ENCODE results near the gene LOXL4.

The LOXL4 gene

GRCh38 chr10:98261436-98262277 lies 6.3 kb downstream of the LOXL4 start:
- Histone ChIP-seq H3K36me3 (ENCODE audit: insufficient read depth, low read length) (no peaks in the 10 kb centered on the region), H3K4me1 (ENCODE audit: insufficient read depth, low read length) (peaks cover 9% of the 10 kb centered on the region), H3K4me3 (ENCODE audit: low read depth in 1 of 2, low read length in 2 of 2) (no peak overlapping the region), H3K9me3 (ENCODE audit: low read length) (no peaks in the 10 kb centered on the region), H3K9ac (ENCODE audit: low read length) (no peak overlapping the region), H3K27me3 (ENCODE audit: control insufficient read depth in 1 of 2, insufficient read depth in 2 of 2, low read length in 2 of 2) (no peaks in the 10 kb centered on the region), H3K27ac (ENCODE audit: low read depth, low read length) (no peak overlapping the region)

GRCh38 chr10:98260752-98261151 lies 7.2 kb downstream of the LOXL4 start:
- Histone ChIP-seq H3K9me3 (ENCODE audit: low read length) (no peaks in the 10 kb centered on the region), H3K27me3 (ENCODE audit: control insufficient read depth in 1 of 2, insufficient read depth in 2 of 2, low read length in 2 of 2) (no peaks in the 10 kb centered on the region), H3K4me3 (ENCODE audit: low read depth in 1 of 2, low read length in 2 of 2) (no peak overlapping the region), H3K4me1 (ENCODE audit: insufficient read depth, low read length) (peaks cover under 1% of the 10 kb centered on the region), H3K9ac (ENCODE audit: low read length) (no peak overlapping the region), H3K27ac (ENCODE audit: low read depth, low read length) (no peak overlapping the region), H3K36me3 (ENCODE audit: insufficient read depth, low read length) (no peaks in the 10 kb centered on the region)

- H3K4me3 ChIP-seq (ENCODE audit: low read depth in 1 of 2, low read length in 2 of 2): no peak overlapping the region
- H3K36me3 ChIP-seq (ENCODE audit: insufficient read depth, low read length): no peaks in the 10 kb centered on the region
- H3K9me3 ChIP-seq (ENCODE audit: low read length): no peaks in the 10 kb centered on the region
- no peak overlapping the region for H3K27ac ChIP-seq (ENCODE audit: low read depth, low read length)
- H3K9ac ChIP-seq (ENCODE audit: low read length): no peak overlapping the region
- no peaks in the 10 kb centered on the region for H3K27me3 ChIP-seq (ENCODE audit: control insufficient read depth in 1 of 2, insufficient read depth in 2 of 2, low read length in 2 of 2)
- no peaks in the 10 kb centered on the region for H3K4me1 ChIP-seq (ENCODE audit: insufficient read depth, low read length)
These were observed 7.6 kb downstream of the LOXL4 start for GRCh38 chr10:98260350-98260749.

GRCh38 chr10:98259606-98260315 lies 8.2 kb downstream of the LOXL4 start:
- H3K36me3 ChIP-seq (ENCODE audit: insufficient read depth, low read length): no peaks in the 10 kb centered on the region

GRCh38 chr10:98258683-98259454 lies 9.1 kb downstream of the LOXL4 start:
- Histone ChIP-seq H3K9ac (ENCODE audit: low read length) (no peak overlapping the region), H3K9me3 (ENCODE audit: low read length) (no peaks in the 10 kb centered on the region), H3K27ac (ENCODE audit: low read depth, low read length) (no peak overlapping the region), H3K4me1 (ENCODE audit: insufficient read depth, low read length) (no peaks in the 10 kb centered on the region), H3K4me3 (ENCODE audit: low read depth in 1 of 2, low read length in 2 of 2) (no peak overlapping the region), H3K27me3 (ENCODE audit: control insufficient read depth in 1 of 2, insufficient read depth in 2 of 2, low read length in 2 of 2) (no peaks in the 10 kb centered on the region), H3K36me3 (ENCODE audit: insufficient read depth, low read length) (no peaks in the 10 kb centered on the region)

More at GRCh38 chr10:98259606-98260315, 8.2 kb downstream of the LOXL4 start:
- Histone ChIP-seq H3K9ac (ENCODE audit: low read length) (no peak overlapping the region), H3K9me3 (ENCODE audit: low read length) (no peaks in the 10 kb centered on the region), H3K4me3 (ENCODE audit: low read depth in 1 of 2, low read length in 2 of 2) (no peak overlapping the region), H3K27me3 (ENCODE audit: control insufficient read depth in 1 of 2, insufficient read depth in 2 of 2, low read length in 2 of 2) (no peaks in the 10 kb centered on the region), H3K4me1 (ENCODE audit: insufficient read depth, low read length) (no peaks in the 10 kb centered on the region), H3K27ac (ENCODE audit: low read depth, low read length) (no peak overlapping the region)

- Histone ChIP-seq H3K27ac (ENCODE audit: low read depth, low read length) (no peak overlapping the region), H3K36me3 (ENCODE audit: insufficient read depth, low read length) (peaks cover 5% of the 10 kb centered on the region), H3K4me3 (ENCODE audit: low read depth in 1 of 2, low read length in 2 of 2) (no peak overlapping the region), H3K4me1 (ENCODE audit: insufficient read depth, low read length) (no peaks in the 10 kb centered on the region), H3K27me3 (ENCODE audit: control insufficient read depth in 1 of 2, insufficient read depth in 2 of 2, low read length in 2 of 2) (no peaks in the 10 kb centered on the region), H3K9ac (ENCODE audit: low read length) (no peak overlapping the region), H3K9me3 (ENCODE audit: low read length) (no peaks in the 10 kb centered on the region)
These were observed 10.0 kb downstream of the LOXL4 start for GRCh38 chr10:98257961-98258360.

- Histone ChIP-seq H3K4me3 (ENCODE audit: low read depth in 1 of 2, low read length in 2 of 2) (no peak overlapping the region), H3K9me3 (ENCODE audit: low read length) (no peaks in the 10 kb centered on the region), H3K4me1 (ENCODE audit: insufficient read depth, low read length) (no peaks in the 10 kb centered on the region), H3K27ac (ENCODE audit: low read depth, low read length) (no peak overlapping the region), H3K36me3 (ENCODE audit: insufficient read depth, low read length) (peaks cover 12% of the 10 kb centered on the region), H3K9ac (ENCODE audit: low read length) (no peak overlapping the region), H3K27me3 (ENCODE audit: control insufficient read depth in 1 of 2, insufficient read depth in 2 of 2, low read length in 2 of 2) (no peaks in the 10 kb centered on the region)
These were observed 10.8 kb downstream of the LOXL4 start for GRCh38 chr10:98257198-98257597.

GRCh38 chr10:98256692-98257091 lies 11.3 kb downstream of the LOXL4 start:
- no peak overlapping the region for H3K4me3 ChIP-seq (ENCODE audit: low read depth in 1 of 2, low read length in 2 of 2)
- H3K4me1 ChIP-seq (ENCODE audit: insufficient read depth, low read length): no peaks in the 10 kb centered on the region
- H3K36me3 ChIP-seq (ENCODE audit: insufficient read depth, low read length): peaks cover 18% of the 10 kb centered on the region
- H3K27me3 ChIP-seq (ENCODE audit: control insufficient read depth in 1 of 2, insufficient read depth in 2 of 2, low read length in 2 of 2): no peaks in the 10 kb centered on the region
- no peak overlapping the region for H3K27ac ChIP-seq (ENCODE audit: low read depth, low read length)
- no peaks in the 10 kb centered on the region for H3K9me3 ChIP-seq (ENCODE audit: low read length)
- H3K9ac ChIP-seq (ENCODE audit: low read length): no peak overlapping the region

- Histone ChIP-seq H3K36me3 (ENCODE audit: insufficient read depth, low read length) (peaks cover 31% of the 10 kb centered on the region), H3K4me1 (ENCODE audit: insufficient read depth, low read length) (no peaks in the 10 kb centered on the region), H3K4me3 (ENCODE audit: low read depth in 1 of 2, low read length in 2 of 2) (no peak overlapping the region), H3K27ac (ENCODE audit: low read depth, low read length) (no peak overlapping the region), H3K9ac (ENCODE audit: low read length) (no peak overlapping the region), H3K9me3 (ENCODE audit: low read length) (no peaks in the 10 kb centered on the region), H3K27me3 (ENCODE audit: control insufficient read depth in 1 of 2, insufficient read depth in 2 of 2, low read length in 2 of 2) (no peaks in the 10 kb centered on the region)
These were observed 12.7 kb downstream of the LOXL4 start for GRCh38 chr10:98255146-98255877.

- Histone ChIP-seq H3K4me1 (ENCODE audit: insufficient read depth, low read length) (no peaks in the 10 kb centered on the region), H3K9ac (ENCODE audit: low read length) (no peak overlapping the region), H3K36me3 (ENCODE audit: insufficient read depth, low read length) (peaks cover 40% of the 10 kb centered on the region), H3K27me3 (ENCODE audit: control insufficient read depth in 1 of 2, insufficient read depth in 2 of 2, low read length in 2 of 2) (no peaks in the 10 kb centered on the region), H3K27ac (ENCODE audit: low read depth, low read length) (no peak overlapping the region), H3K4me3 (ENCODE audit: low read depth in 1 of 2, low read length in 2 of 2) (no peak overlapping the region), H3K9me3 (ENCODE audit: low read length) (no peaks in the 10 kb centered on the region)
These were observed 13.6 kb downstream of the LOXL4 start for GRCh38 chr10:98254234-98254974.
